Astrocyte (in vitro differentiated cells and primary cell): ENCODE measurements around the gene FAAH.

ENCODE experiments used
- EZH2 ChIP-seq: IDR thresholded peaks from 2 replicates; pipeline ENCODE4 v1.6.1; 2012; ENCODE audit warnings: mild to moderate bottlenecking, low read length, inconsistent platforms; ENCODE audit not compliant: insufficient read depth
- TF ChIP-seq, protein P1 (sequence below): IDR thresholded peaks from 2 replicates; pipeline ENCODE4 v1.5.1; 2011; ENCODE audit warnings: low read depth, mild to moderate bottlenecking, inconsistent platforms, low read length, moderate library complexity; ENCODE audit not compliant: insufficient read depth

DNA sequence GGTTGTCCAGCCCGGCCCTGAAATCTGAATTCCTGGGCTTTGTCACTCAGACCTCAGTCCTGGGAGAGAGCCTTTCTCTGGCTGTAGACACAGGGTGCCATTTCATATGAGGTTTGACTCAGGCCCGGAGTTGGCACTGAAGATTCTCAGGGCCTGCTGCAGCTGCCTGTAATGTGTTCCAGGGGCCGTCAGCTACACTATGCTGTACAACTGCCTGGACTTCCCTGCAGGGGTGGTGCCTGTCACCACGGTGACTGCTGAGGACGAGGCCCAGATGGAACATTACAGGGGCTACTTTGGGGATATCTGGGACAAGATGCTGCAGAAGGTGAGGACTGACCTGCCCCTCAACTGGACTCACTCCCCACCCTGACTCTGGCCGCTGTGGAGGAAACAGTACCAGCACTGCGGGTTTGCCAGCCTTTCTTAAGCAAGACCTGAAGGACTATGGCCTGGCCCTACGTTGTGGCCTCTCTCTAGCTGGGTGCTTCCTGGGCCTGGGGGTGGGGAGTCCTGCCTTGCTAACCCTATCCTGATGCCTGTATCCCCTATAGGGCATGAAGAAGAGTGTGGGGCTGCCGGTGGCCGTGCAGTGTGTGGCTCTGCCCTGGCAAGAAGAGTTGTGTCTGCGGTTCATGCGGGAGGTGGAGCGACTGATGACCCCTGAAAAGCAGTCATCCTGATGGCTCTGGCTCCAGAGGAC is 18.9 kb downstream of the FAAH start:
- TF ChIP-seq, protein P1, sequence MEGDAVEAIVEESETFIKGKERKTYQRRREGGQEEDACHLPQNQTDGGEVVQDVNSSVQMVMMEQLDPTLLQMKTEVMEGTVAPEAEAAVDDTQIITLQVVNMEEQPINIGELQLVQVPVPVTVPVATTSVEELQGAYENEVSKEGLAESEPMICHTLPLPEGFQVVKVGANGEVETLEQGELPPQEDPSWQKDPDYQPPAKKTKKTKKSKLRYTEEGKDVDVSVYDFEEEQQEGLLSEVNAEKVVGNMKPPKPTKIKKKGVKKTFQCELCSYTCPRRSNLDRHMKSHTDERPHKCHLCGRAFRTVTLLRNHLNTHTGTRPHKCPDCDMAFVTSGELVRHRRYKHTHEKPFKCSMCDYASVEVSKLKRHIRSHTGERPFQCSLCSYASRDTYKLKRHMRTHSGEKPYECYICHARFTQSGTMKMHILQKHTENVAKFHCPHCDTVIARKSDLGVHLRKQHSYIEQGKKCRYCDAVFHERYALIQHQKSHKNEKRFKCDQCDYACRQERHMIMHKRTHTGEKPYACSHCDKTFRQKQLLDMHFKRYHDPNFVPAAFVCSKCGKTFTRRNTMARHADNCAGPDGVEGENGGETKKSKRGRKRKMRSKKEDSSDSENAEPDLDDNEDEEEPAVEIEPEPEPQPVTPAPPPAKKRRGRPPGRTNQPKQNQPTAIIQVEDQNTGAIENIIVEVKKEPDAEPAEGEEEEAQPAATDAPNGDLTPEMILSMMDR: no peak
- no peak for TF ChIP-seq EZH2
